ENCODE data around the gene TRIM63.

- no peak for TF ChIP-seq REST (IDR thresholded peaks at IDR 0.05; ENCODE audit: borderline replicate concordance in 1 of 2, low read depth in 1 of 2, low read length in 2 of 2)
- no peak for TF ChIP-seq FOXK1 (CRISPR knock-in tag; IDR thresholded peaks at IDR 0.05; ENCODE audit: borderline replicate concordance, low read depth)
- TF ChIP-seq ZNF274 (CRISPR knock-in tag; IDR thresholded peaks at IDR 0.05): no peak
- no peak for TF ChIP-seq BRCA1 (CRISPR knock-in tag; IDR thresholded peaks at IDR 0.05)
- TF ChIP-seq CTCF (CRISPR knock-in tag; IDR thresholded peaks at IDR 0.05): no peak
- no peak for TF ChIP-seq SRF (IDR thresholded peaks at IDR 0.05; ENCODE audit: low read depth, low read length)
- TF ChIP-seq ZFY (CRISPR knock-in tag; IDR thresholded peaks at IDR 0.05): no peak
- TF ChIP-seq ATF7 (IDR thresholded peaks at IDR 0.05): no peak
- TF ChIP-seq ATF7 (CRISPR knock-in tag; IDR thresholded peaks at IDR 0.05): no peak
- no peak for TF ChIP-seq RAD21 (CRISPR knock-in tag; IDR thresholded peaks at IDR 0.05)
- no peak for TF ChIP-seq MED1 (CRISPR knock-in tag; IDR thresholded peaks at IDR 0.05)
These were observed 63.7 kb downstream of the TRIM63 start for GRCh38 chr1:26003756-26004155.
